Lower leg skin (tissue), 4 donors: ENCODE data around the gene ZNF292. TPM values are rescaled to one million over a fixed set of nuclear protein-coding genes. Genes with fewer than 3 reads are reported as not detected.

Experiments used
- DNase-seq, 2 donors: peaks; one replicate each; pipeline ENCODE4 v3.0.0-alpha.2; 2019; ENCODE audit warnings: low spot score in 2 of 2
- H3K4me3 ChIP-seq: fragments of 200-600 bp; sonication (generic); 2 replicates; pipeline ENCODE4 v1.5.1; 2017; ENCODE audit warnings: mild to moderate bottlenecking, low read depth; ENCODE audit not compliant: poor library complexity, severe bottlenecking
- POLR2A ChIP-seq, 2 donors: fragments of 450-650 bp; IDR thresholded peaks; one replicate each; pipeline ENCODE4 v1.6.1; 2016 to 2017; ENCODE audit warnings: antibody characterized with exemption in 2 of 2, mild to moderate bottlenecking in 1 of 2, moderate library complexity in 1 of 2
- WGBS, 2 donors: methylation state at CpG; one replicate each; pipeline ENCODE4 v1.1.5; 2018; 5-methylcytosine and 5-hydroxymethylcytosine counted together
- intact Hi-C: fragments of 100-400 bp; cut with DNase I; formaldehyde crosslinking; loops from one replicate; pipeline ENCODE4 v1.15.0; 2023; ENCODE audit warnings: low total_unique reads
- total RNA-seq, 4 donors: library from RNA; depleted of rRNA; stranded (reverse); fragments of >200 nt; gene quantifications; one replicate each; pipeline ENCODE4 v1.1.0, GENCODE V29; 2016
- TF ChIP-seq, protein P1 (sequence below), 3 donors: fragments of 450-650 bp; IDR thresholded peaks; one replicate each; pipeline ENCODE4 v1.5.1; 2016; ENCODE audit warnings: antibody characterized with exemption in 3 of 3, mild to moderate bottlenecking in 3 of 3, moderate library complexity in 2 of 3

Gene ZNF292
- total RNA-seq, 4 donors from 2014 or later: 28.5 to 46.8 (median 36.9) TPM

DNA sequence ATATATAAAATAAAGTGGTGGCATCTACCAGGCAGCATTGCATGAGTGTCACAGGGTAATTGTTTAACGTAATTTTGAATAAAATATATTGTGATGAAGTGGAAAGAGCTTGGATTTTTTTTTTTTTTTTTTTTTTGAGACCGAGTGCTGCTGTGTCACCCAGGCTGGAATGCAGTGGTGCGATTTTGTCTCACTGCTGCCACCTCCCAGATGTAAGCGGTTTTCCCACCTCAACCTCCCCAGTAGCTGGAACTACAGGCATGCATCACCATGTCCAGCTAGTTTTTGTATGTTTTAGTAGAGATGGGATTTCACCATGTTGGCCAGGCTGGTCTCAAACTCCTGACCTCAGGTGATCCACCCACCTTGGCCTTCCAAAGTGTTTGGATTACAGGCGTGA is 85.9 kb downstream of the ZNF292 start:
- no peak overlapping the region for H3K4me3 ChIP-seq
- TF ChIP-seq, protein P1, sequence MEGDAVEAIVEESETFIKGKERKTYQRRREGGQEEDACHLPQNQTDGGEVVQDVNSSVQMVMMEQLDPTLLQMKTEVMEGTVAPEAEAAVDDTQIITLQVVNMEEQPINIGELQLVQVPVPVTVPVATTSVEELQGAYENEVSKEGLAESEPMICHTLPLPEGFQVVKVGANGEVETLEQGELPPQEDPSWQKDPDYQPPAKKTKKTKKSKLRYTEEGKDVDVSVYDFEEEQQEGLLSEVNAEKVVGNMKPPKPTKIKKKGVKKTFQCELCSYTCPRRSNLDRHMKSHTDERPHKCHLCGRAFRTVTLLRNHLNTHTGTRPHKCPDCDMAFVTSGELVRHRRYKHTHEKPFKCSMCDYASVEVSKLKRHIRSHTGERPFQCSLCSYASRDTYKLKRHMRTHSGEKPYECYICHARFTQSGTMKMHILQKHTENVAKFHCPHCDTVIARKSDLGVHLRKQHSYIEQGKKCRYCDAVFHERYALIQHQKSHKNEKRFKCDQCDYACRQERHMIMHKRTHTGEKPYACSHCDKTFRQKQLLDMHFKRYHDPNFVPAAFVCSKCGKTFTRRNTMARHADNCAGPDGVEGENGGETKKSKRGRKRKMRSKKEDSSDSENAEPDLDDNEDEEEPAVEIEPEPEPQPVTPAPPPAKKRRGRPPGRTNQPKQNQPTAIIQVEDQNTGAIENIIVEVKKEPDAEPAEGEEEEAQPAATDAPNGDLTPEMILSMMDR (IDR thresholded peaks at IDR 0.05): no peak
- no peak for TF ChIP-seq POLR2A (IDR thresholded peaks at IDR 0.05)
- DNase-seq: no peak
- intact Hi-C loops: no loop called here
- 94 to 99% methylated on average over 5 of the region's 5 CpGs for WGBS, 2 donors

GRCh38 chr6:87242311-87242710 is 86.9 kb downstream of the ZNF292 start:
- TF ChIP-seq, protein P1 (IDR thresholded peaks at IDR 0.05): no peak
- TF ChIP-seq POLR2A (IDR thresholded peaks at IDR 0.05): no peak
- WGBS, 2 donors: 93 to 95% methylated on average over 4 of the region's 4 CpGs

GRCh38 chr6:87243812-87244211 is 88.4 kb downstream of the ZNF292 start:
- no peak for DNase-seq
- intact Hi-C loops: no loop called here
- no peak for TF ChIP-seq POLR2A (IDR thresholded peaks at IDR 0.05)
- TF ChIP-seq, protein P1 (IDR thresholded peaks at IDR 0.05): no peak
- H3K4me3 ChIP-seq: no peak overlapping the region

More at GRCh38 chr6:87242311-87242710, 86.9 kb downstream of the ZNF292 start:
- H3K4me3 ChIP-seq: no peak overlapping the region
- intact Hi-C loops: no loop called here
- no peak for DNase-seq

GRCh38 chr6:87244380-87244779 is 89.0 kb downstream of the ZNF292 start:
- intact Hi-C loops: no loop called here
- TF ChIP-seq POLR2A (IDR thresholded peaks at IDR 0.05): no peak
- TF ChIP-seq, protein P1 (IDR thresholded peaks at IDR 0.05): no peak
- no peak overlapping the region for H3K4me3 ChIP-seq
- DNase-seq: no peak

- DNase-seq: no peak
- intact Hi-C loops: no loop called here
Measured at GRCh38 chr6:87250019-87250418, 94.7 kb downstream of the ZNF292 start.

DNA sequence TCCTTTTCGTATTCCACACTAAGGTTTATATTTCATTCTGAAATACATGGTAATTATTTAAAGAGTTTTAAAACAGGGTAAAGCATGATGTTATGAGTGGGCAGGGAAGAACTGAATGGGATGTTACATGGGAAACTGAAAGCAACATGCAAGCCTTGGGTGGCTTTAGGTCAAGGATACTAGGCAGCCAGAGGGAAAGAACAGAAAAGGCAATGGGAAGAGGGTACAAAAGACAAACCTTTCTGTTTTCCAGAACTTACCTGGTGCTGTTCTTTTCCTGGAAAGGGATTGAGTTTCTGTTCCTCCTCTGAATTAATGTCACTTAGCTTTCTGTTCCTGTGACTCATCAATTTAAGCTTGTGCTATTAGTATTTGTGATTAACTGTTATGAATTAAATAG is 95.9 kb downstream of the ZNF292 start:
- intact Hi-C loops: no loop called here
- no peak overlapping the region for H3K4me3 ChIP-seq
- 90 to 95% methylated on average over 1 of the region's 1 CpG for WGBS, 2 donors
- no peak for DNase-seq
- TF ChIP-seq POLR2A (IDR thresholded peaks at IDR 0.05): no peak
- TF ChIP-seq, protein P1 (IDR thresholded peaks at IDR 0.05): no peak

More at GRCh38 chr6:87250019-87250418, 94.7 kb downstream of the ZNF292 start:
- TF ChIP-seq, protein P1 (IDR thresholded peaks at IDR 0.05): no peak
- no peak for TF ChIP-seq POLR2A (IDR thresholded peaks at IDR 0.05)
- no peak overlapping the region for H3K4me3 ChIP-seq
